A673 (cell line): ENCODE results near the gene EPHX1. TPM values are rescaled to one million over a fixed set of nuclear protein-coding genes. Genes with fewer than 3 reads are reported as not detected.

Experiments used
- BruUV-seq: library from RNA; stranded (reverse); fragments of 400-500 nt; replicated peaks from 2 replicates; lab custom pipeline; 2021; lab: Mats Ljungman, UMichigan
- CTCF ChIA-PET: fragments of 300-600 bp; sonication (Branson Sonifier 250); formaldehyde crosslinking; loops from one replicate; lab custom pipeline; 2022; ENCODE audit warnings: antibody characterized with exemption; lab: Charles Lee
- POLR2A ChIA-PET: fragments of 300-600 bp; sonication (Branson Sonifier 250); formaldehyde crosslinking; loops from one replicate; lab custom pipeline; 2022; ENCODE audit warnings: antibody characterized with exemption; ENCODE audit not compliant: low non-redundant PET; lab: Charles Lee
- DNase-seq: peaks from one replicate; pipeline ENCODE4 v3.0.0-alpha.2; 2015; ENCODE audit warnings: low spot score
- H3K27ac ChIP-seq: fragments of 200-600 bp; sonication (generic); 2 replicates; pipeline ENCODE4 v1.5.1; 2016; ENCODE audit warnings: mixed run types, low read depth, mild to moderate bottlenecking, mixed read lengths, antibody characterized with exemption, low read length; ENCODE audit not compliant: poor library complexity, severe bottlenecking
- H3K27me3 ChIP-seq: fragments of 200-600 bp; sonication (generic); replicated peaks from 2 replicates; pipeline ENCODE4 v1.6.1; 2017; ENCODE audit warnings: mixed run types, low read depth, mild to moderate bottlenecking, mixed read lengths, antibody characterized with exemption, low read length; ENCODE audit not compliant: insufficient read depth, poor library complexity
- H3K36me3 ChIP-seq: fragments of 200-600 bp; sonication (generic); 2 replicates; pipeline ENCODE4 v1.6.1; 2016; ENCODE audit warnings: mixed run types, mild to moderate bottlenecking, mixed read lengths, antibody characterized with exemption, low read length; ENCODE audit not compliant: insufficient read depth, poor library complexity, severe bottlenecking
- H3K4me1 ChIP-seq: fragments of 200-600 bp; sonication (generic); 2 replicates; pipeline ENCODE4 v1.6.1; 2017; ENCODE audit warnings: mixed run types, mild to moderate bottlenecking, mixed read lengths, antibody characterized with exemption, low read length; ENCODE audit not compliant: insufficient read depth, poor library complexity, severe bottlenecking
- H3K4me3 ChIP-seq: fragments of 200-600 bp; sonication (generic); 2 replicates; pipeline ENCODE4 v1.5.1; 2016; ENCODE audit warnings: low read depth, mixed run types, mild to moderate bottlenecking, mixed read lengths, low read length; ENCODE audit not compliant: poor library complexity, severe bottlenecking
- H3K9me3 ChIP-seq: fragments of 200-600 bp; sonication (generic); 2 replicates; pipeline ENCODE4 v1.6.1; 2016; ENCODE audit warnings: mixed run types, low read depth, mild to moderate bottlenecking, mixed read lengths, antibody characterized with exemption, low read length; ENCODE audit not compliant: poor library complexity, severe bottlenecking
- CTCF ChIP-seq: fragments of 300-800, 200-600 bp; sonication (generic); conservative IDR thresholded peaks from 2 replicates; pipeline ENCODE4 v1.5.1; 2017; ENCODE audit warnings: low read depth, mild to moderate bottlenecking, antibody characterized with exemption, low read length, moderate library complexity, mixed read lengths
- EZH2 ChIP-seq: fragments of 200-600 bp; sonication (generic); IDR thresholded peaks from 2 replicates; pipeline ENCODE4 v1.6.1; 2017; ENCODE audit warnings: borderline replicate concordance, low read depth, mild to moderate bottlenecking, mixed read lengths, antibody characterized with exemption, low read length; ENCODE audit not compliant: poor library complexity, severe bottlenecking
- intact Hi-C: fragments of 100-400 bp; cut with micrococcal nuclease; formaldehyde crosslinking; loops from one replicate; pipeline ENCODE4 v1.10.0; 2022; ENCODE audit not compliant: unreplicated experiment
- total RNA-seq: library from RNA; stranded (reverse); gene quantifications from 2 replicates; pipeline ENCODE4 v1.2.3, GENCODE V29; 2021

The EPHX1 gene
- total RNA-seq, 1 experiment from 2014 or later: 22.4 TPM

DNA sequence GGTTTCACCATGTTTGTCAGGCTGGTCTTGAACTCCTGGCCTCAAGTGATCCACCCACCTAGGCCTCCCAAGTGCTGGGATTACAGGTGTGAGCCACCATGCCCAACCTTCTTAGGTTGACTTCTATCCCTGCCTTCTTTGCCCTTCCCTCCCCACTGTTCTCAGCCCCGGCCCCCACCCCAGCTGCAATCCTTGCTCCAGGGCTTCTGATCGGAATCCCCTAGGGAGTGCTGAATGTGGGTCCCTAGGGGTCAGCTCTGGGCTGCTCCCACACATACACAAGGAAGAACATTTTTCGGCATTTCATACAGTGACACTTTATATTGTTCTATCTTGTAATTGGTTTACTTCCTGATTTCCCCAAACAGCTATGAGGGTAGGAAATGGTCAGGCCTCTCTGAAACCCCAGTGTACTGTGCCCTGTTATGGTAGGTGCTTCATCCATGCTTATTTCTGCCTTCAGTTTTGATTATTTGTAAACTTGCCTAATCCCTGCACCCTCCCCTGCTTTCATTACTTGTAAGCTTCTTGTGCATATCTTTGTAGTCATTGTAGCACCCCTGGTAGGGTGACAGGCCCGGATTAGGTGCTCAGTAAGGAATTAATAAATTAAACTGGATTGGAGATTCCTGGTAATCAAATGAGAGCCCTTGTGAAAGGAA, 38.1 kb upstream of the EPHX1 start:
- no peak for DNase-seq
- Histone ChIP-seq H3K27me3 (no peaks in the 10 kb centered on the region), H3K4me3 (no peak overlapping the region), H3K4me1 (peaks cover 31% of the 10 kb centered on the region), H3K9me3 (no peaks in the 10 kb centered on the region), H3K27ac (peak overlapping the region; percentile 9), H3K36me3 (no peaks in the 10 kb centered on the region)
- intact Hi-C loops: loop anchor here (1.0 to 10.0 kb wide), 3 partner anchors 217 to 296 kb away; no protein-coding TSS in a partner anchor
- CTCF ChIA-PET: interaction anchor here (0.9 to 1.8 kb wide), 6 partner anchors 25 to 297 kb away, joined by 3 to 9 read pairs (median 6); no protein-coding TSS in a partner anchor
- no peak for TF ChIP-seq EZH2
- no peak for TF ChIP-seq CTCF
- POLR2A ChIA-PET: interaction anchor here (0.5 kb wide), 1 partner anchor 263 kb away, joined by 3 read pairs; no protein-coding TSS in a partner anchor
- BruUV-seq: no TSS peak

DNA sequence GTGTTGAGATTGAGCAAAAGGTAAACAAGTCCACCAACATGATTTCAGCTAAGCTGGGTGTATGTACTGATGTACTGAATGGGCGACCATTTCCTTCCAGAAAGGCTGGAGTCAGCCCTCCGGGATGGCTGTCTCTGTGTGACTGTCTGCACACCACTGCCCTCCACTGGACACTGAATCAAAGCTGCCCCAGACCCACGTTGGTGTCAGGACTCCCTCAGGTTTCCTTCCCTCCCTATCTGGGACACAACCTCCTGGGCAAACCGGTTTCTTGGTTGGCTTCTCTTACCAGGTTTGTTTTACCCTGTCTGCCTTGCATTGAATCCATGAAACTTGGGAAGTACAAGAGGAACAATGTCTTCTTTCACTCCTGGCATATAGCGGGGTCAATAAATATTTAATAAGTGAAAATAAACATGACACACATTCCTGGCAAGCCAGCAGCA, 37.6 kb upstream of the EPHX1 start:
- peak; percentile 92 for DNase-seq
- no peaks in the 10 kb centered on the region for H3K27me3 ChIP-seq
- H3K9me3 ChIP-seq: no peaks in the 10 kb centered on the region
- CTCF ChIA-PET: interaction anchor here (0.5 to 1.8 kb wide), 7 partner anchors 26 to 298 kb away, joined by 3 to 9 read pairs (median 4); no protein-coding TSS in a partner anchor
- no peak overlapping the region for H3K4me3 ChIP-seq
- H3K4me1 ChIP-seq: peaks cover 28% of the 10 kb centered on the region
- POLR2A ChIA-PET: no interaction called here
- no peak overlapping the region for H3K27ac ChIP-seq
- no peaks in the 10 kb centered on the region for H3K36me3 ChIP-seq
- intact Hi-C loops: loop anchor here (1.0 to 10.0 kb wide), 3 partner anchors 218 to 297 kb away; no protein-coding TSS in a partner anchor
- TF ChIP-seq CTCF (peak; percentile 90), EZH2 (no peak)
- BruUV-seq: no TSS peak

DNA sequence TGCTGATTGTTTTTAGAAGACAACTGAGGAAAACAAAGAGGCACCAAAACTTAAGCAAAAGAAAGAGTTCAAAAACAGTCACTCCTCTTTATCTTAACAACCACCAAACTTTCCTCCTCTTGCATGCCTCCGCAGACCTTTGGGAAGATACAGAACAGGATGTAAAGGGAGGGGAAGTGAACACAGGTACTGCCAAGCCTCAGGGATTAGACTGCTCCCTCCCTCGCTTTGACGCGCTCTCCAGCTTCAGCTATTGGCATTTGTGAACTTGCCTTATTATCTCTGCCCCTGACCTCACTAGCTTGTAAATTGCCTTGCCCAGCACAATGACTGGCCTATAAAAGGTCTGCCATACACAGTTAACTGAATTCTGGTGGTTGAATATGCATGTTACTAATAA, 37.1 kb upstream of the EPHX1 start:
- no TSS peak for BruUV-seq
- H3K27ac ChIP-seq: no peak overlapping the region
- DNase-seq: no peak
- H3K4me3 ChIP-seq: no peak overlapping the region
- no peaks in the 10 kb centered on the region for H3K9me3 ChIP-seq
- POLR2A ChIA-PET: no interaction called here
- TF ChIP-seq CTCF: no peak
- TF ChIP-seq EZH2: no peak
- H3K4me1 ChIP-seq: peaks cover 24% of the 10 kb centered on the region
- CTCF ChIA-PET: interaction anchor here (0.5 to 1.8 kb wide), 7 partner anchors 26 to 298 kb away, joined by 3 to 9 read pairs (median 4); no protein-coding TSS in a partner anchor
- intact Hi-C loops: loop anchor here (1.0 to 10.0 kb wide), 3 partner anchors 218 to 298 kb away; no protein-coding TSS in a partner anchor
- H3K36me3 ChIP-seq: no peaks in the 10 kb centered on the region
- no peaks in the 10 kb centered on the region for H3K27me3 ChIP-seq
